ENCODE data around the gene MIEN1.
"Not testable (repeated sequence)": the region's sequence is repeated elsewhere in the genome, so short reads cannot be mapped to it uniquely, and the experiment has no call there.

The MIEN1 gene, protein sequence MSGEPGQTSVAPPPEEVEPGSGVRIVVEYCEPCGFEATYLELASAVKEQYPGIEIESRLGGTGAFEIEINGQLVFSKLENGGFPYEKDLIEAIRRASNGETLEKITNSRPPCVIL

DNA sequence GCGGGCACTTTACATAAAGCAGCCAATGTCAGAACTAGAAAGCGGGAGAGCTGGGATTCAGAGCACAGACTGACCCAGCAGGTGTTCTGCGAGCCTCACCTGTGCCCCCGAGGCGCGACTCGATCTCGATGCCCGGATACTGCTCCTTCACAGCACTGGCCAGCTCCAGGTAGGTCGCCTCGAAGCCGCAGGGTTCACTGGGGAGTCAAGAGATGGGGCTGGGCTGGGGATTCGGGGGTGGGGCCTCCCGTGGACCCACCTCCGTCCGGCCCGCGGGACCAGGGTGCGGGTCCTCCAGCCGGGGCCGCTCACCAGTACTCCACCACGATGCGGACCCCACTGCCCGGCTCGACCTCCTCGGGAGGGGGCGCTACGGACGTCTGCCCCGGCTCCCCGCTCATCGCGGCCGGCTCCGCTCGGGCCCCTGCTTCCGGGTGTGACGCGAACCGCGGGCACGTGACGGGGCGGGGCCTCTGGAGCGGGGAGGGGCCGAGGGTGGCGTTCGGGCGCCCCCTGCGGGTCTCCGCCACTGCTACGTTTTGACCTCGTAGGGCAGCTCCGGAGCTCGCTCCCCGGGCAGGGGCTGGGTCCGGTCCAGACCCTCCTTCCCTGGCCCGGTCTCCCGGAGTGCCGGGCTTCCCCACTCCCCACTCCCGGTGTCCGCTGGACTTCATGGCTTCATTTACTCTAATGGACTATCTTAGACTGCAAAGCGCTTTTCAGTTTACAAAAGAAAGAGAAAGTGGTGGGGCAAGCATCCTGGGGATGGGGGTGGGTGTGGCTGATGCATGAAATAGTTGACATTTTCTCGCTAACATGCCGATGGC, at the start of gene MIEN1:
Gene MIEN1, minus strand, starts transcription at position 438 of the 827 bp plus-strand sequence. Its CDS starts 37 bp downstream, at position 401.
- DNase-seq (ENCODE audit: extremely low spot score, insufficient read length, low read depth) (peak; percentile 97), FAIRE-seq (peak; percentile 81)

DNA sequence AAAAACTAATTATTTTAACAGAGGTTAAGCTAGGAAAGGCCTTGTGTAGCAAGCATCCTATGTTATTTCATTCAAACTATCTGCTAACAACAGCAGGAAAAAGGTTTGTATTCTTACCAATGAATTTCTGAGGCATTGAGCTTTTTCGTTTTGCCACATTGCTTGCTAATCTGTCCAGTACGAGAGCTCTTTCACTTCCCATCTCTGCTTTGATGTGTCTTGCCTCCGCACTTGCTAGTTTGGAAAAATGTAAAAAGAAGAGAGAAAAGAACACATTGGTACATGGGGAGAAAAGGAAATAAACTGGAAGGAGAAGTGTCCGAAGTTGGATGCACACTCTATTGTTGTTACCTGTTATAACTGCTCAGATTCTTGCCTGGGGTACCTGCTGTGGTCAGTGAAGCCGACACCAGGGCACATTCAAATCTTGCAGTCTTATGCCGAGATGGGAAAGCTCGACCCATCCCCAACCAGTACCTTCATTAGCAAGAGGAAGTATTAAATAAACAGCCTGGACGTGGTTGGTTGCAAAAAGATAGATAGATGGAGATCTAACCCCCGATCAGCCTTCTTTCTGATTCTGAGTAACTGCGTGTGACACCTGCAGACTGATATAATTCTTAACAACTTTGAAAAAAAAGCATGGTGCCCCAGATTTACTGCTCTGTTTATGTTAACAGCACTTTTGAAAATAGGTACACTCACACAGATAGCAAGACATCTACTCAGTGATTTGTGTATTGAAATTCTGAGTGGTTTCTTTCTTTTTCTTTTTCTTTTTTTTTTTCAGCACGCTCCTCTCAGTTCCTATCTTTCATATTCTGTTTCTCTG, 47.4 kb upstream of the MIEN1 start:
- FAIRE-seq (peak; percentile 95), DNase-seq (ENCODE audit: extremely low spot score, insufficient read length, low read depth) (no peak)

- DNase-seq (ENCODE audit: extremely low spot score, insufficient read length, low read depth), result no peak
- FAIRE-seq, result peak; percentile 80
Observed at GRCh38 chr17:39776252-39776651, 45.9 kb upstream of the MIEN1 start.

DNA sequence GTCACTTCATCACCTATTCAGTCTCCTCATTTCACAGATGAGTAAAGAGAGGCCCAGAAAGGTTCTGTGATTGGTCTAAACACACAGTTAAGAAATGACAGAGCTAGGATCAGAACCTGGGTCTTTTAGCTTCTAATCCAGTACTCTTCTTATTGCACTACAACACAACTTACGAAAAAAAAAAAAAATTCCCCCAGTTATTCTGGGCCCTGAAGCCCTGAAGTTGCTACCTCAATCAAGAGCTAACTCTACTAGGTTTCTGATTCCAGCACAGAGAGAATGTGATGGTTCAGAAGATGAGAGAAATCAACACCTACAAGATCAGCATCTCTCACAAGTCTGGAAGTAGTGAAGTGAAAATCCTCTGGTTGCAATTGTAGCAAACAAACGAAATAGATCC, 44.7 kb upstream of the MIEN1 start:
- FAIRE-seq, result peak; percentile 92
- DNase-seq (ENCODE audit: extremely low spot score, insufficient read length, low read depth), result no peak

DNA sequence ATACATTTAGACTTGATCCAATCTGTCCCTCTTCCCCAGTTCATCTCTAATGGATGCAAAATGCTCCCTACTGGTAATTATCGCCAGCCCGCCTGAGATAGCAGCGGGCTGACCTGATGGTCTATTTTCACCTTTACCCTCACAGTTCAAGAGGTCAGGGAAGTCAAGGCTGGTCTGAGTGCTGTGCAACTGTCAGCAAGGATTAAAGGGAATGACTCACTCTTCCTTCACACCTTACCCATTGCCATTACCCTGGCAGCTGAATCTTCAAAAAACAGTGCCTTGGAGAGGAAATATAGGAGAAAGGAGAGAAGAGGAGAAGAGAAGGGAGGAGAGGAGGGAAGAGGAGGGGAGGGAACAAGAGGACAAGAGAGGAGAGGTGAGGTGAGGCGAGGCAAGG, 43.7 kb upstream of the MIEN1 start:
- FAIRE-seq, result no peak
- DNase-seq (ENCODE audit: extremely low spot score, insufficient read length, low read depth), result no peak

DNA sequence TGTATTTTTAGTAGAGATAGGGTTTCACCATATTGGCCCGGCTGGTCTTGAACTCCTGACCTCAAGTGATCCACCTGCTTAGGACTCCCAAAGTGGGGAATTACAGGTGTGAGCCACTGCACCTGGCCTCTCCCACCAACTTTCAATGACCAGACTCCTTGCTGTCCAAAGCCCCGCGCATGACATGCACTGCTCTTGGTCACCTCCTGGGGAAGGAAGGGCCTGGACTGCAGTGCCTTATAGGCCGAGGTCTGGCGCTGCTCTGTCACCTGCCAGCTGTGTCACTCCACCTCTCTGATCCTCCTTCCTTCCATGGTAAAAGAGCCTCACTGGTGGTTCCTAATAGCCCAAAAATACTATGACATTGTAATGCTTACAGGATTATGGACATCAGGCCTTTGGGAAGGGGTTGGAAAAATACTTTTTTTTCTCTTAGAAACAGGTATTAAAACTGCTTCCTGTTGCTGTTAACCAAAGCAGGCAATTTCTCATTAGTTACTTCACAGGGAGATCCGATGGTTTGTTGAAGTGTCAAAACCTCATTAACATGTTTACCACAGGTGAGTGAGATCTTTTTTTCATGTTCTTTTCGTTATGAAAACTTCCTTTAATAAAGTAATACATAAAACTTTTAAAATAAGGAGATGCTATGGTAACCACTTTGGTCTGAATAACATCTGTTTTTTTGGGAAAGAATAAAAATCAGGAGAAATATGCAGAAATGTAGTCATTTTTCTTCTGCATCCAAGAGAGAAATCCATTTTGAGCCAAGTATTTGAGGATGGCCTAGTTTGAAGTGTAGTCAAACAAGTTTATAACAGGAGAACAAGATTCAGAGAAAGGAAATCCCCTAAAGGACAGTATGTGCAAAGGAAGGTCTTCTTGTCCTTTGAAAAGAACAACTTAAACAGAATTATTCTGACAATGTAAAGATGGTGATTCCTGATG, 42.9 kb upstream of the MIEN1 start:
- peak; percentile 84 for FAIRE-seq
- no peak for DNase-seq (ENCODE audit: extremely low spot score, insufficient read length, low read depth)

GRCh38 chr17:39772415-39772814, 42.1 kb upstream of the MIEN1 start:
- FAIRE-seq, result peak; percentile 64
- no peak for DNase-seq (ENCODE audit: extremely low spot score, insufficient read length, low read depth)

- peak; percentile 95 for FAIRE-seq
- DNase-seq (ENCODE audit: extremely low spot score, insufficient read length, low read depth), result no peak
Observed at GRCh38 chr17:39769974-39770587, 39.7 kb upstream of the MIEN1 start.

- FAIRE-seq (peak; percentile 87), DNase-seq (ENCODE audit: extremely low spot score, insufficient read length, low read depth) (no peak)
Observed at GRCh38 chr17:39767147-39767546, 36.8 kb upstream of the MIEN1 start.

- DNase-seq (ENCODE audit: extremely low spot score, insufficient read length, low read depth), result no peak
- FAIRE-seq, result no peak
Observed at GRCh38 chr17:39765766-39766165, 35.4 kb upstream of the MIEN1 start.

DNA sequence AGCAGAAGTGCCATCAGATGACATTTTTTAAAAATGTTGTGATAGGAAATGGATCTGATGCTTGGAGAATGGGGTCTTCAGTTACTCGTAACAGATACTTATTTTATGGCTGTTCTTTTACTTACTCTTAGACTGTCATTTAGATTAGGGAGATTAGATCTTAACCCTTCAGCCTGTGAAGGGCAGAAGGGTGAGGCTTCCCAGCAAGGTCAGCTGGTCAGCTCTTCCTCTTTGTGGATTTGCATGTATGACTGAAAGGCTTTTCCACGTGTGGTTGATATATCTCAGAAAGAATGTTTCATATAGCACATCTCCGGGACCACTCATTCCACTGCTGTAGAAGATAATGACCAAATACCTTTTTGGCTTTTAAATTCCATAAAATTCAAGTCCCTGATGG, 34.8 kb upstream of the MIEN1 start:
- FAIRE-seq (no peak), DNase-seq (ENCODE audit: extremely low spot score, insufficient read length, low read depth) (no peak)

GRCh38 chr17:39764171-39764570, 33.8 kb upstream of the MIEN1 start:
- not testable (repeated sequence) for DNase-seq (ENCODE audit: extremely low spot score, insufficient read length, low read depth); FAIRE-seq

DNA sequence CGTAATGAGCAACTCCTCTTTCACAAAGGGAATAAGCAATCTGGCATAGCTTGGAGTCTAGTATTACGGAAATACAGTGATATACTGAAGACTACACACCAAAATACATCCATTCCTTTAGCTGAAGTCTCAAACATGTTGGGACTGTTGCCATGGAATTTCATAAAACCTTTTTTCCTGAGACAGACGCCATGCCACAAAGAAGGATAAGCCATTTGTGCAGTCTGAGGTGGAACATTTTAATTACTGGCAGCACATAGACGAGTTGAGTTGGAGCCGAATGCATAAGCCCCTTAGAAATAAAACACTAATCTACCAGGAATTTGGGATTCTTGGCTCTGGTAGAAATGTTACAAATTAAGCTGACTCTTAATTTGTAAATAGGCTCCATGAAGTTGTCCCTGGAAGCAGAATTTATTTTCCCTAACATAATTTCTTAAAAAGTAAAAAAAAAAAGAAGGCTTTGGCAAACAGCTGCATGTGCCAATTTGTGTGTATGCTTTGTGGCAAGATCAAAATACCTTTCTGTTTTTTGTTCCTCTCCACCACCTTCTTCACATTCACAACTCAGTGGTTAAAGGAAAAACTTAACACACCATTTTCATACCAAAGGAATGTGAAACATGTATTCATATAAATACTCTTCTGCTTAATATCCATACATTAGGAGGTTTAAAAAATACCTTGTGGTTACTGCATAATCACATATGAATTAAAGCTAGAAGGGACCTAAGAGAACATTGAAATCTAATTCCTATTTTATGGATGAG, 32.9 kb upstream of the MIEN1 start:
- FAIRE-seq (no peak), DNase-seq (ENCODE audit: extremely low spot score, insufficient read length, low read depth) (no peak)

DNA sequence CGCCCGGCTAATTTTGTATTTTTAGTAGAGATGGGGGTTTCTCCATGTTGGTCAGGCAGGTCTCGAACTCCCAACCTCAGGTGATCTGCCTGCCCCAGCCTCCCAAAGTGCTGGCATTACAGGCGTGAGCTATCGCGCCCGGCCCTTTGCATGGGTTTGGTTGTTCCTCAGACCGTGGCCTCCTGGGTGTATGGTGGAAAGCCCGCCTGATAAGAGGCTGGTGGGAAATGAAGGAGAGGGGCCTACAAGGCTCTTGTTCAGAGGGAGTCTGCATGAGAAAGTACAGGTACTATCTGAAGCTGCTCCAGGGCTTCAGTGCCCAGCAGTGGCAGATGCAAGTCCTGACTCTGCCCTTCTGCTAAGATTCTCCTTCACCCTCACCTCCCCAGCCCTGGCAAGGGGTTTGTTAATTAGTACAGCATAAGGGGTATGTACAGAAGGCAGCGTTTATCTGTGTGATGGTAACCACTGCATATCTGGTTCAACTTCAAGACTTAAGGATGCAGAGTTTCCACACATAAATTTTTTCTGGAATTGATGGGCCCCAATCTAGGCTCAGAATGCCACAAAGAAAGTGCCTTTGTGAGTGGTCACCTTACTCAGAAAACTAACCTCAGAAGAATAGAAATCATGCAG, 31.6 kb upstream of the MIEN1 start:
- FAIRE-seq, result no peak
- no peak for DNase-seq (ENCODE audit: extremely low spot score, insufficient read length, low read depth)

GRCh38 chr17:39759204-39759603, 28.9 kb upstream of the MIEN1 start:
- FAIRE-seq (no peak), DNase-seq (ENCODE audit: extremely low spot score, insufficient read length, low read depth) (no peak)

DNA sequence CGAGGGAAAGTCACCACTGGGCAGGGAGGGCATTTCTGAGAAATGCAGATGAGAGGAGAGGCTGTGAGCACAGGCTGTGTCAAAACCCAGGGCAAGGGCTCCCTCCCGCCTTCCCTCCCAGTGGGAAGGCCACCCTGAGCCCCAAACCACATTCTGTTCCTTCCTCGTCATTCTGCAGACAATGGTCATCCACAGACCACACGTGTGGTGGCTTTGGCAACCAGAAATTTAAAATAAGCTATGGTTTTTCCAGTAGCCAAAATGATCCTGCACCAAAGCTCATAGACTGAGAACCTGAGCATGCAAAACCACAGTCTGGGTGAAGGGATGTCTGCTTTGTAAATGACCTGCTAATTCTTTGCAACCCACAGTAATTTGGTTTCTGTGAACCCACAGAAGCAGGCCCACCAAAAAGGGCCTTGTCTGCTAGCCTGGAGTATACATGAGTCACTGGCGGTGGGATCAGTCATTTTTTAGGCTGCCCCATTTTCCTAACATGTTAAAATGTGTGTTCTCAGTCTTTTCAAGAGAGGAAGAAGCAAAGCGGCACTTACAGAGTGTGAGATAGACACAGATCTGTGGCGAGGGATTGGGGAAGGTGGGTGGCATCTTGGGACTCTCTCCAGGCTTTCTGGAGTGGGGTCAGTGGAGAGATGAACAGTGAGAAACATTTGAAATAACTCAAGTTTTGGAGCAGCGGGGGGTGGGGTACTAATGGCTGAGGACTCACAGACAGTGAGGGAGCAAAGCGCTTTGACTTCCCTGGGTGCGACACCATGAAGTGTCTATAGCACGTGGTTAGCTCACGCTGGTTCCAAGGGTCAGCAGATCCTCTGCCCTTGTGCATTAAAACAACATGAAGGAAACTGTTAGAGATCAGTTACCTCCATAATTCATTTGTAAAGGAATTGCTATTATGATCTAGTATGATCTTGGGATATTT, 27.9 kb upstream of the MIEN1 start:
- FAIRE-seq, result peak; percentile 95
- DNase-seq (ENCODE audit: extremely low spot score, insufficient read length, low read depth), result no peak

DNA sequence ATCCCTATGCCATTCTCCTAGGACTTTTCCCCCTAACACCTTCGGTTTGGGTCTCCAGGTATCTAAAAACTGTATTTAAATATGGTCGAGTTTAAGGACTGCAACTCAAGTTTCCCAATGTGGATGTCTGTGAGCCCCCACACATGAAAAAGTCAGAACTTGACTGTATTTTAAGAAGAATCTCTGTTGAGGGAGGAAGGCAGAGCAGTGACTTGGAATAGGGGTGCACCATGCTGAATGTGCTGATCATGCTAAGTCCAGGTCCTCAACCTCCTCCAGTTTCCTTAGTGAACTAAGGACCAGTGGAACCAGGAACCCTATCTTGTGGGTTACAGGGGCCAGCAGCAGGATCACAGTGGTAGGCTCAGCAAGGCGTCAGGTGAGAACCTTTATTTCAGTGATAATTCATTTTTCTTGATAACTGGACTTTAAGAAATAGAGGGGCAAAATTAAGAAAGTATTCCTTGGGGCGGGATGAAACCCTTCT, 26.9 kb upstream of the MIEN1 start:
- DNase-seq (ENCODE audit: extremely low spot score, insufficient read length, low read depth), result no peak
- no peak for FAIRE-seq
